ENCODE data around the gene BAK1. TPM values are rescaled to one million over a fixed set of nuclear protein-coding genes. Genes with fewer than 3 reads are reported as not detected.
A peak's percentile ranks its signal among the peaks of the same experiment; 100 is the strongest.

The BAK1 gene
- total and polyA plus RNA-seq, 2 donors (not counting 1 experiment from before 2014, with no cell fraction given), result 12.9 to 13.0 TPM

GRCh38 chr6:33592595-33593413 lies 12.7 kb upstream of the BAK1 start:
- peak overlapping the region; percentile 83 for H2AFZ ChIP-seq (ENCODE audit: low read length)
- no peaks in the 10 kb centered on the region for H3K79me2 ChIP-seq (ENCODE audit: control insufficient read depth, insufficient read depth, low read length)
- no peak overlapping the region for H3K4me2 ChIP-seq (ENCODE audit: extremely low read depth, insufficient read depth, low read length)
- no peak overlapping the region for H3K4me3 ChIP-seq (replicated peaks in 1 of 4; ENCODE audit: control extremely low read depth in 1 of 4, insufficient read depth in 1 of 4, low read depth in 3 of 4, low read length in 4 of 4)
- H3K27ac ChIP-seq (ENCODE audit: insufficient read depth, low read length), result no peak overlapping the region
- H3K4me1 ChIP-seq (ENCODE audit: control insufficient read depth, extremely low read depth, insufficient read depth, low read length), result peaks cover 17% of the 10 kb centered on the region
- no peak for TF ChIP-seq CTCF (conservative IDR thresholded peaks at IDR 0.05 in 1 of 2, IDR thresholded peaks at IDR 0.05 in 1 of 2; ENCODE audit: low read depth in 1 of 2, low read length in 2 of 2)
- no peak for TF ChIP-seq EZH2 (IDR thresholded peaks at IDR 0.05; ENCODE audit: low read length, missing control alignments)
- H3K9me3 ChIP-seq (ENCODE audit: control insufficient read depth, insufficient read depth, low read depth, low read length), result no peaks in the 10 kb centered on the region
- DNase-seq (ENCODE audit: low read depth in 2 of 2), result peak in 1 of 2 donors; percentile 25
- H4K20me1 ChIP-seq (ENCODE audit: control insufficient read depth, extremely low read depth, insufficient read depth, low read length), result no peaks in the 10 kb centered on the region
- H3K36me3 ChIP-seq (ENCODE audit: control insufficient read depth, insufficient read depth, low read length), result no peaks in the 10 kb centered on the region
- no peak overlapping the region for H3K9ac ChIP-seq (ENCODE audit: insufficient read depth, low read length)
- H3K27me3 ChIP-seq (ENCODE audit: control insufficient read depth, insufficient read depth, low read length), result no peaks in the 10 kb centered on the region

GRCh38 chr6:33592280-33592594 lies 12.2 kb upstream of the BAK1 start:
- Histone ChIP-seq H3K27me3 (ENCODE audit: control insufficient read depth, insufficient read depth, low read length) (no peaks in the 10 kb centered on the region), H3K79me2 (ENCODE audit: control insufficient read depth, insufficient read depth, low read length) (no peaks in the 10 kb centered on the region), H3K9ac (ENCODE audit: insufficient read depth, low read length) (no peak overlapping the region), H3K4me2 (ENCODE audit: extremely low read depth, insufficient read depth, low read length) (no peak overlapping the region), H3K4me3 (replicated peaks in 1 of 4; ENCODE audit: control extremely low read depth in 1 of 4, insufficient read depth in 1 of 4, low read depth in 3 of 4, low read length in 4 of 4) (no peak overlapping the region), H2AFZ (ENCODE audit: low read length) (no peak overlapping the region), H3K9me3 (ENCODE audit: control insufficient read depth, insufficient read depth, low read depth, low read length) (no peaks in the 10 kb centered on the region), H4K20me1 (ENCODE audit: control insufficient read depth, extremely low read depth, insufficient read depth, low read length) (no peaks in the 10 kb centered on the region), H3K36me3 (ENCODE audit: control insufficient read depth, insufficient read depth, low read length) (no peaks in the 10 kb centered on the region), H3K27ac (ENCODE audit: insufficient read depth, low read length) (no peak overlapping the region), H3K4me1 (ENCODE audit: control insufficient read depth, extremely low read depth, insufficient read depth, low read length) (peaks cover 17% of the 10 kb centered on the region)
- no peak for DNase-seq (ENCODE audit: low read depth in 2 of 2)
- TF ChIP-seq CTCF (conservative IDR thresholded peaks at IDR 0.05 in 1 of 2, IDR thresholded peaks at IDR 0.05 in 1 of 2; ENCODE audit: low read depth in 1 of 2, low read length in 2 of 2) (no peak), EZH2 (IDR thresholded peaks at IDR 0.05; ENCODE audit: low read length, missing control alignments) (no peak)

GRCh38 chr6:33591424-33592032 lies 11.5 kb upstream of the BAK1 start:
- Histone ChIP-seq H2AFZ (ENCODE audit: low read length) (no peak overlapping the region), H3K27ac (ENCODE audit: insufficient read depth, low read length) (peak overlapping the region; percentile 90), H3K27me3 (ENCODE audit: control insufficient read depth, insufficient read depth, low read length) (no peaks in the 10 kb centered on the region), H4K20me1 (ENCODE audit: control insufficient read depth, extremely low read depth, insufficient read depth, low read length) (no peaks in the 10 kb centered on the region), H3K36me3 (ENCODE audit: control insufficient read depth, insufficient read depth, low read length) (no peaks in the 10 kb centered on the region), H3K9ac (ENCODE audit: insufficient read depth, low read length) (no peak overlapping the region), H3K4me1 (ENCODE audit: control insufficient read depth, extremely low read depth, insufficient read depth, low read length) (peaks cover 17% of the 10 kb centered on the region), H3K79me2 (ENCODE audit: control insufficient read depth, insufficient read depth, low read length) (no peaks in the 10 kb centered on the region), H3K9me3 (ENCODE audit: control insufficient read depth, insufficient read depth, low read depth, low read length) (no peaks in the 10 kb centered on the region), H3K4me3 (replicated peaks in 1 of 4; ENCODE audit: control extremely low read depth in 1 of 4, insufficient read depth in 1 of 4, low read depth in 3 of 4, low read length in 4 of 4) (no peak overlapping the region), H3K4me2 (ENCODE audit: extremely low read depth, insufficient read depth, low read length) (no peak overlapping the region)
- no peak for TF ChIP-seq CTCF (conservative IDR thresholded peaks at IDR 0.05 in 1 of 2, IDR thresholded peaks at IDR 0.05 in 1 of 2; ENCODE audit: low read depth in 1 of 2, low read length in 2 of 2)
- TF ChIP-seq EZH2 (IDR thresholded peaks at IDR 0.05; ENCODE audit: low read length, missing control alignments), result no peak
- no peak for DNase-seq (ENCODE audit: low read depth in 2 of 2)
